Measurements from ENCODE around the gene ALK.

DNA sequence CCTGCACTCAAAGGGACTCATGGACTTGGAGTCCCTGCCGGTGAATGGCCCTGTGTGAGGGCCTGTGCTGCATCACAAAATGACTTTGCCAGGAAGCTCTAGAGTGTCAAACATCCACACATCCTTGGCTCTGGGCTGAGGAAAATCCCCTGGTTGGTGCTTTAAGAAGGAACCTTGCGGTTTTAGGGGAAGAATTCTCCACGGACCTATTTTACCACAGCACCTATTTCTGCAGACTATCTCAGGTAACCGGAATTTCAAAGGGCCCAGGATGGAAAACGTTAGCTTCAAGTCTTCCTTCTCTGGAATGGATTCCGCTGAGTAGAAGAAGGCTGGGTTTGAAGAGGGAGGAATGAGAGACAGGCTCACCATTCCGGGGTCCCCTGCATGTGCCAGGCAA, 166.2 kb downstream of the ALK start:
- TF ChIP-seq YY1 (IDR thresholded peaks at IDR 0.05; ENCODE audit: insufficient read depth, insufficient read length) (no peak), ZNF274 (IDR thresholded peaks at IDR 0.05; ENCODE audit: low read depth, low read length) (no peak), SUZ12 (IDR thresholded peaks at IDR 0.05; ENCODE audit: extremely low read depth, insufficient read depth, insufficient read length) (no peak)

Measured in NT2/D1 (cell line).